MM.1S (cell line): ENCODE data around the gene KCNC1.

ENCODE experiments used
- CTCF ChIP-seq: fragments of 300-600 bp; sonication (generic); IDR thresholded peaks from 2 replicates; pipeline ENCODE4 v1.5.1; 2016; ENCODE audit warnings: antibody characterized with exemption, low read length, mixed read lengths
- EZH2 ChIP-seq: fragments of 300-600 bp; sonication (generic); optimal IDR thresholded peaks from 2 replicates; pipeline ENCODE3; 2017; ENCODE audit warnings: low read depth, mild to moderate bottlenecking, antibody characterized with exemption, low read length, mixed read lengths

DNA sequence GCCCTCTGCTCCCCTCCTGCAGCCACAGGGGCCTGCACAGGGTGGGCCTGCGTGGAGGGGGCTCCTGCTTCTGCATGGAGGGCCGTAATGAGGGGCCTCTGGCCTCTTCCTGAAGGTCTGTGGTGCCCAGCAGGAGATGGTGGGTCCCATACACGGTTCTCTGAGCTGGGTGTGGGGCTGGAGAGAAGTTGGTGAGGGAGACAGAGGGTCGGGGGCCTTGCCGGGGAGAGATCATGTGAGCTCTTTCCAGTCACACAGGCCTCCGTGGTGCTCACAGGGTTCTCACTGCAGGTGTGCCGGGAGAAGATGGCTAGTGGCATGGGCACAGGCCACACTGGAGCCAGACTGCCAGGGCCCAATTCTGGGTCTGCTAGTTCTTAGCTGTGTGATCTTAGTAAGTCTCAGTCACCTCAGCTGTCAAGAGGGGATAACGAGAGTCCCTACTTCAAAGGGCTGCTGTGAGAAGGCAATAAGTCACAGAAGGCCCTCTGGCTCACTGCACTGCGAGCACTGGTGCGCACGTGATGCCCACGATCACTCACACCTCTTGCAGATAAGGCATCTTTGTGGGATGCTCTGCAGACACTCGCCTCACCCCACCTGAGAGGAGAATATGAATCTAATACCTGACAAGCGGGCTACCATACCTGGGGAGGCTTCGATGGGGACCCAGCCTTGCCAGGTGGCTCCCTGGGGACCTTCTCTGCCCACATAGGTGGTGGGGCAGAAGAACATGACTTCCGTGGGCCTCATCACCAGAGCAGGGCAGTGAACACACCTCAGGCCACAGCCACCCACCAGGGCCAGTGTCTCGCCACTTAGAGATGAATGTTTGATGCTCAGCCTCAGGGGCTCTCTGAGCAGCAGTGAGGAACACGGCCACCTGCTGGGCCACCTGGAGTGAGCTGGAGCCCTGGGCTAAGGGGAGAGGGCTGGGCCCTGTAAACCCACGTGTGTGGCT is 14.5 kb downstream of the KCNC1 start:
- TF ChIP-seq CTCF (no peak), EZH2 (no peak)
